ENCODE results near the gene CMTM4.
A peak's percentile ranks its signal among the peaks of the same experiment; 100 is the strongest.

CMTM4 gene

GRCh38 chr16:66696669-66697630 lies at the start of gene CMTM4:
TSS of gene CMTM4 (minus strand) at chr16:66696743. CDS start at chr16:66696525, 218 bp downstream.
- Histone ChIP-seq H3K27ac (peak within 1 kb of the TSS; percentile 90), H3K27me3 (ENCODE audit: control insufficient read depth, insufficient read depth, low read length) (no peaks in the 10 kb centered on the region), H3K36me3 (ENCODE audit: control insufficient read depth, insufficient read depth, low read length) (no peaks in the 10 kb centered on the region), H3K9ac (peak within 1 kb of the TSS; percentile 79), H3K4me3 (ENCODE audit: low read depth, low read length) (peak within 1 kb of the TSS; percentile 93), H3K9me3 (ENCODE audit: control insufficient read depth, low read length) (no peaks in the 10 kb centered on the region), H2AFZ (peak within 1 kb of the TSS; percentile 99), H3K4me1 (peaks cover 11% of the 10 kb centered on the region), H3K4me2 (ENCODE audit: low read length) (peak within 1 kb of the TSS; percentile 99), H3K79me2 (peaks cover 33% of the 10 kb centered on the region)
- peak; percentile 15 for TF ChIP-seq CTCF (IDR thresholded peaks at IDR 0.05)

- H2AFZ ChIP-seq = no peak overlapping the region
- no peak overlapping the region for H3K27ac ChIP-seq
- no peak overlapping the region for H3K9ac ChIP-seq
- TF ChIP-seq CTCF (IDR thresholded peaks at IDR 0.05) = no peak
- H3K4me1 ChIP-seq = peaks cover 24% of the 10 kb centered on the region
- H3K4me2 ChIP-seq (ENCODE audit: low read length) = no peak overlapping the region
- H3K4me3 ChIP-seq (ENCODE audit: low read depth, low read length) = no peak overlapping the region
- H3K79me2 ChIP-seq = peaks cover 30% of the 10 kb centered on the region
- no peaks in the 10 kb centered on the region for H3K27me3 ChIP-seq (ENCODE audit: control insufficient read depth, insufficient read depth, low read length)
- H3K9me3 ChIP-seq (ENCODE audit: control insufficient read depth, low read length) = no peaks in the 10 kb centered on the region
- no peaks in the 10 kb centered on the region for H3K36me3 ChIP-seq (ENCODE audit: control insufficient read depth, insufficient read depth, low read length)
Observed at GRCh38 chr16:66746048-66746447, 49.5 kb upstream of the CMTM4 start.

GRCh38 chr16:66741950-66742808 lies 45.6 kb upstream of the CMTM4 start:
- peak overlapping the region; percentile 83 for H3K27ac ChIP-seq
- no peaks in the 10 kb centered on the region for H3K36me3 ChIP-seq (ENCODE audit: control insufficient read depth, insufficient read depth, low read length)
- H3K27me3 ChIP-seq (ENCODE audit: control insufficient read depth, insufficient read depth, low read length) = no peaks in the 10 kb centered on the region
- peaks cover 6% of the 10 kb centered on the region for H3K79me2 ChIP-seq
- peak overlapping the region; percentile 40 for H3K4me2 ChIP-seq (ENCODE audit: low read length)
- H3K4me3 ChIP-seq (ENCODE audit: low read depth, low read length) = peak overlapping the region; percentile 8
- peaks cover 25% of the 10 kb centered on the region for H3K4me1 ChIP-seq
- no peak overlapping the region for H2AFZ ChIP-seq
- TF ChIP-seq CTCF (IDR thresholded peaks at IDR 0.05) = no peak
- no peak overlapping the region for H3K9ac ChIP-seq
- no peaks in the 10 kb centered on the region for H3K9me3 ChIP-seq (ENCODE audit: control insufficient read depth, low read length)

- Histone ChIP-seq H3K9me3 (ENCODE audit: control insufficient read depth, low read length) (no peaks in the 10 kb centered on the region), H3K4me2 (ENCODE audit: low read length) (peak overlapping the region; percentile 40), H3K4me1 (peaks cover 25% of the 10 kb centered on the region), H3K27me3 (ENCODE audit: control insufficient read depth, insufficient read depth, low read length) (no peaks in the 10 kb centered on the region), H3K27ac (peak overlapping the region; percentile 83), H3K79me2 (peaks cover 8% of the 10 kb centered on the region), H3K36me3 (ENCODE audit: control insufficient read depth, insufficient read depth, low read length) (no peaks in the 10 kb centered on the region), H3K9ac (no peak overlapping the region), H2AFZ (peak overlapping the region; percentile 59), H3K4me3 (ENCODE audit: low read depth, low read length) (peak overlapping the region; percentile 8)
- no peak for TF ChIP-seq CTCF (IDR thresholded peaks at IDR 0.05)
Observed at GRCh38 chr16:66741169-66741900, 44.8 kb upstream of the CMTM4 start.

Data from parathyroid adenoma (tissue), 2 donors.